Heart left ventricle (tissue), 13 donors: ENCODE measurements around the gene POMP.

Experiments used
- CTCF ChIP-seq, 12 donors: fragments of 200-600 bp; sonication (generic) in 4 of 12; IDR thresholded peaks; one replicate each; pipeline versions ENCODE4 v1.5.0 to v1.8.0; 2018 to 2022; ENCODE audit warnings: antibody characterized with exemption in 12 of 12, mild to moderate bottlenecking in 5 of 12
- POLR2A ChIP-seq, 2 donors: fragments of 450-650 bp; IDR thresholded peaks; one replicate each; pipeline ENCODE4 v1.6.1; 2017; ENCODE audit warnings: antibody characterized with exemption in 2 of 2, mild to moderate bottlenecking in 2 of 2, moderate library complexity in 2 of 2
- donor health status: ischemic (EF 13 %, LVEDD 7.1; RV severe dilation, severe dysfunction).
- donor health status: DM: no; HTN: yes; CAD: no.
- donor health status: DM: no; HTN: no; CAD: no.
- donor health status: ischemic (EF 25% LVEDD 6.9; RV normal size, moderate dysfunction).
- donor health status: ischemic (EF 25% LVEDD 5.7; RV mildly dilated, moderate dysfunction).
- donor health status: ischemic (EF 35%, LVEDD 5.7; RV mildly dilated, moderate dysfunction).
- donor health status: nonischemic (EF 11% LVEDD 7.7; RV severe dilation, severe dysfunction).
- donor health status: DM: yes; HTN: yes; CAD: no.
- donor health status: PGD.
- donor health status: ischemic (EF 29% LVEDD 5.4; RV normal size, mild dysfunction).
- donor health status: nonischemic (EF 23%, LVEDD 6.1; RV moderate dilation, normal function).

DNA sequence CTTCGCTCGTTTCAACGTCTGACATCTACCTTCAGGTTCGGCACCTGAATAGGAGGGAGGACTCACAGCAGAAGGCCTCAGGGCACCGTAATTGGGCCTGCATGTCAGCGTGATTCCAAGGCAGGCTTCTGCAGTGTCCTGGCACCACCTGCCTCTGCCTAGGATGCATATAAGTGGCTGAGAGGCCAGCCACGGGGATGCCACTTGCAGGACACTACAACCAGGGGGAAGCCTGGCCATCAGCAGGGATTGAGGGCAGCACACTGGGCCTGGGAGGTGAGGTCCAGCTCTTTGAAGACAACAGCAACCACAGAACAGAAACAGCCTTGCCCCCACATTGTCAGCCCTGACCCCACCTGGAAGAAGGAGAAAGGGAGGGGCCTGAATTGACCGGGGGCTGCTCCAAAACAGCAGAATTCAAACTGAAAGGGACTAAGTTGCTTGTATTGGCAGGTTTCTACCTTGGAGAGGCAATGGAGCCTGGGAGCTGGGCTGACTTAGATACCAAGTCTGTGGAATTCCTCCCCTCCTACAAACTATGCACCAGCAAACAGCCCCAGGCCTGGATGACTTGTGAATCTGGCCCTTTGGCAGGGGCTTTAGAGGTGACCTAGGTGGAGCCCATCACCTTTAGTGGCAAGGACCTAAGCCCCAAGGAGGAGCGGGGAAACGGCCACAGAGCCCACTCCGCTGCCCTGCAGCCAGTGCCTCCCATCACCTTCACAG, 34.1 kb upstream of the POMP start:
- TF ChIP-seq CTCF (IDR thresholded peaks at IDR 0.05) (no peak), POLR2A (IDR thresholded peaks at IDR 0.05) (no peak)
